H9 (cell line): Measurements from ENCODE around the gene SMYD5. TPM values are rescaled to one million over a fixed set of nuclear protein-coding genes. Genes with fewer than 3 reads are reported as not detected.

Experiments
- DNase-seq: peaks from one replicate; pipeline ENCODE4 v3.0.0-alpha.2; 2017
- H2AFZ ChIP-seq: one replicate; pipeline ENCODE4 v1.6.1; 2013; ENCODE audit warnings: mild to moderate bottlenecking, low read length, control low read depth, moderate library complexity
- H2AK5ac ChIP-seq: 2 replicates; pipeline ENCODE4 v1.6.1; 2013; ENCODE audit warnings: low read length, control low read depth, mixed read lengths; ENCODE audit not compliant: insufficient read length
- H2BK120ac ChIP-seq: one replicate; pipeline ENCODE4 v1.6.1; 2013; ENCODE audit warnings: low read depth, mild to moderate bottlenecking, low read length, control low read depth, inconsistent platforms; ENCODE audit not compliant: poor library complexity, severe bottlenecking
- H2BK12ac ChIP-seq: 2 replicates; pipeline ENCODE4 v1.6.1; 2013; ENCODE audit warnings: low read length, control low read depth, mixed read lengths, low read depth; ENCODE audit not compliant: insufficient read length
- H2BK15ac ChIP-seq: 2 replicates; pipeline ENCODE4 v1.6.1; 2013; ENCODE audit warnings: low read depth, low read length, control low read depth
- H2BK20ac ChIP-seq: one replicate; pipeline ENCODE4 v1.6.1; 2013; ENCODE audit warnings: low read depth, mild to moderate bottlenecking, low read length, control low read depth, inconsistent platforms; ENCODE audit not compliant: poor library complexity, severe bottlenecking
- H2BK5ac ChIP-seq: 2 replicates; pipeline ENCODE4 v1.6.1; 2013; ENCODE audit warnings: low read length, control low read depth, mixed read lengths; ENCODE audit not compliant: insufficient read length
- H3K14ac ChIP-seq: 2 replicates; pipeline ENCODE4 v1.6.1; 2013; ENCODE audit warnings: low read length, control low read depth; ENCODE audit not compliant: insufficient read depth
- H3K18ac ChIP-seq: 2 replicates; pipeline ENCODE4 v1.6.1; 2013; ENCODE audit warnings: low read depth, mild to moderate bottlenecking, mixed read lengths, low read length, control low read depth; ENCODE audit not compliant: insufficient read length
- H3K23ac ChIP-seq: 2 replicates; pipeline ENCODE4 v1.6.1; 2013; ENCODE audit warnings: low read length, control low read depth, mixed read lengths, low read depth; ENCODE audit not compliant: insufficient read length
- H3K23me2 ChIP-seq: 2 replicates; pipeline ENCODE4 v1.6.1; 2013; ENCODE audit warnings: low read depth, mild to moderate bottlenecking, mixed read lengths, low read length, control low read depth; ENCODE audit not compliant: insufficient read length, poor library complexity, severe bottlenecking
- H3K27ac ChIP-seq: 2 replicates; pipeline ENCODE4 v1.5.1; 2013; ENCODE audit warnings: low read length, control low read depth, mixed read lengths, low read depth; ENCODE audit not compliant: insufficient read length
- H3K27me3 ChIP-seq: 2 replicates; pipeline ENCODE4 v1.6.1; 2013; ENCODE audit warnings: low read length, control low read depth, inconsistent platforms; ENCODE audit not compliant: insufficient read depth
- H3K4ac ChIP-seq: 2 replicates; pipeline ENCODE4 v1.6.1; 2013; ENCODE audit warnings: low read depth, mild to moderate bottlenecking, control low read depth, inconsistent platforms, low read length, moderate library complexity
- H3K4me1 ChIP-seq: 2 replicates; pipeline ENCODE4 v1.6.1; 2013; ENCODE audit warnings: low read length, control low read depth, inconsistent platforms; ENCODE audit not compliant: insufficient read depth
- H3K4me2 ChIP-seq: 2 replicates; pipeline ENCODE4 v1.6.1; 2013; ENCODE audit warnings: low read length, control low read depth, mixed read lengths; ENCODE audit not compliant: insufficient read length, insufficient read depth
- H3K56ac ChIP-seq: 2 replicates; pipeline ENCODE4 v1.6.1; 2013; ENCODE audit warnings: low read depth, mild to moderate bottlenecking, mixed read lengths, low read length, control low read depth; ENCODE audit not compliant: insufficient read length
- H3K79me1 ChIP-seq: 2 replicates; pipeline ENCODE4 v1.6.1; 2013; ENCODE audit warnings: low read depth, mild to moderate bottlenecking, moderate library complexity, low read length, control low read depth, inconsistent platforms; ENCODE audit not compliant: insufficient read depth, poor library complexity, severe bottlenecking
- H3K79me2 ChIP-seq: 2 replicates; pipeline ENCODE4 v1.6.1; 2013; ENCODE audit warnings: low read length, control low read depth, inconsistent platforms; ENCODE audit not compliant: insufficient read depth
- H3K9ac ChIP-seq: 2 replicates; pipeline ENCODE4 v1.6.1; 2013; ENCODE audit warnings: low read length, control low read depth, mixed read lengths; ENCODE audit not compliant: insufficient read length; ENCODE audit errors: extremely low read depth
- H3K9me3 ChIP-seq: one replicate; pipeline ENCODE4 v1.6.1; 2013; ENCODE audit warnings: low read depth, low read length, inconsistent platforms; ENCODE audit not compliant: control insufficient read depth
- H3T11ph ChIP-seq: one replicate; pipeline ENCODE4 v1.6.1; 2013; ENCODE audit warnings: mild to moderate bottlenecking, low read length, control low read depth, inconsistent platforms
- H4K20me1 ChIP-seq: one replicate; pipeline ENCODE4 v1.6.1; 2013; ENCODE audit not compliant: control insufficient read depth, insufficient read length, insufficient read depth
- H4K5ac ChIP-seq: 2 replicates; pipeline ENCODE4 v1.6.1; 2013; ENCODE audit warnings: low read depth, mild to moderate bottlenecking, mixed read lengths, low read length, control low read depth; ENCODE audit not compliant: insufficient read length
- H4K8ac ChIP-seq: replicated peaks from 2 replicates; pipeline ENCODE4 v1.6.1; 2013; ENCODE audit warnings: low read length, control low read depth, mixed read lengths, low read depth; ENCODE audit not compliant: insufficient read length
- H4K91ac ChIP-seq: 2 replicates; pipeline ENCODE4 v1.6.1; 2013; ENCODE audit warnings: low read depth, mild to moderate bottlenecking, moderate library complexity, mixed read lengths, low read length, control low read depth; ENCODE audit not compliant: insufficient read length
- H3K27ac Mint-ChIP-seq, 3 experiments: 2 replicates in 2 of 3; 3 replicates in 1 of 3; pipeline ENCODE4 v1.8.0; 2020 to 2021; ENCODE audit warnings: mixed read lengths in 3 of 3, mild to moderate bottlenecking in 1 of 3, moderate library complexity in 1 of 3
- H3K27me3 Mint-ChIP-seq: 2 replicates; pipeline ENCODE4 v1.8.0; 2021; ENCODE audit warnings: low read depth, mild to moderate bottlenecking, moderate library complexity, mixed read lengths
- H3K36me3 Mint-ChIP-seq, 3 experiments: 2 replicates in 2 of 3; 3 replicates in 1 of 3; pipeline ENCODE4 v1.8.0; 2020 to 2021; ENCODE audit warnings: low read depth in 3 of 3, mixed read lengths in 3 of 3; ENCODE audit not compliant: insufficient read depth in 1 of 3
- H3K4me1 Mint-ChIP-seq, 2 experiments: 2 replicates each; pipeline ENCODE4 v1.8.0; 2020; ENCODE audit warnings: mixed read lengths in 2 of 2
- H3K4me3 Mint-ChIP-seq, 2 experiments: 2 replicates in 1 of 2; 3 replicates in 1 of 2; pipeline ENCODE4 v1.8.0; 2020 to 2021; ENCODE audit warnings: mild to moderate bottlenecking in 2 of 2, mixed read lengths in 2 of 2, moderate library complexity in 1 of 2
- H3K9me3 Mint-ChIP-seq, 2 experiments: 2 replicates in 1 of 2; 3 replicates in 1 of 2; pipeline ENCODE4 v1.8.0; 2020; ENCODE audit warnings: mild to moderate bottlenecking in 2 of 2, mixed read lengths in 2 of 2, moderate library complexity in 1 of 2
- WGBS: extraction: QIAGEN DNeasy Blood & Tissue Kit; methylation state at CpG from one replicate; pipeline ENCODE4 v1.1.7; 2013; ENCODE audit warnings: missing lambda C conversion rate, low lambda C conversion rate, mixed read lengths; ENCODE audit not compliant: insufficient read length; ENCODE audit errors: extremely low coverage; 5-methylcytosine and 5-hydroxymethylcytosine counted together
- total RNA-seq: library from RNA; stranded (reverse); gene quantifications from 2 replicates; pipeline ENCODE4 v1.2.1, GENCODE V29; 2021
- TF ChIP-seq, protein P1 (sequence below): fragments of 200-600 bp; sonication (generic); conservative IDR thresholded peaks from 3 replicates; pipeline ENCODE4 v1.8.0; 2021; ENCODE audit warnings: antibody characterized with exemption, mild to moderate bottlenecking

The SMYD5 gene
- total RNA-seq, 1 experiment from 2014 or later = 45.2 TPM

DNA sequence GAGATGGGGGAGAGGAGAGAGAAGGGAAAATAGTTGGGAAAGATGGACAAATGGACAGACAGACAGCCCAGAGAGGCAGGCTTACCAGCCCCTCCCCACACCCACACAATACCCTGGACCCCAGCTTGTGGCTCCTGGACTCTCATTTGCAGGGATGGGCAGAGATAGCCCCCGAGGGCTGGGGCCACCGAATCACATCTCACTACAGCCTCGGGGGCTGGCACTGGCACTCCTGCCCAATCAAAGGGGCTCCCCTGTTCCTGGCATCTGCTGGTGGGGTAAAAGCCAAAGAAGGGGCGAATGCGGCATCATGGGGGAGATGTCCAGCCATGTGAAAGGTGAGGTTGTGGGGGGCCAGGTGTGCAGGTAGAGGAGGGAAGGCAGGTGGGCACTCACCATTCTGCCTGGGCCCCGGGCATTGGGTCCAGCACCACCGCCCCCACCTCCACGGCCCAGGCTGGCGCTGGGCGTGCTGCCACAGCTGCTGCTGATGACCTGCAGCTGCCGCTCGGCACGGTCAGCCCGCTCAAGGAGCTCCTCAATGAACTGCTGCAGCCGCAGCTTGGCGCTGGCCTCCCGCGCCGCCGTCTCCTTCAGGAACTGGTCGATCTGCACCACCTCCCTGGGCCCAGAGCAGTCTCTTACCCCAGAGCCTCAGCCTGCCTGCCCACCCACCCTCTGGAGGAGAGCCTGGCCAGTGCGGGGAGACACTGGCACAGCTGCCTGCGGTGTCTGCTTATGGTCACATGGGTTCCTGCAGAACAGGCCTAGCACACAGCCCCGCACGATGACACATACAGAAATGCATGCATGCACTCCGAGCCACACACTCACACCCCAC, 52.2 kb downstream of the SMYD5 start:
- H4K8ac ChIP-seq = no peak overlapping the region
- H2BK120ac ChIP-seq = no peak overlapping the region
- H2AK5ac ChIP-seq = no peak overlapping the region
- H3K9me3 ChIP-seq = no peaks in the 10 kb centered on the region
- no peak overlapping the region for H3K23ac ChIP-seq
- TF ChIP-seq, protein P1, sequence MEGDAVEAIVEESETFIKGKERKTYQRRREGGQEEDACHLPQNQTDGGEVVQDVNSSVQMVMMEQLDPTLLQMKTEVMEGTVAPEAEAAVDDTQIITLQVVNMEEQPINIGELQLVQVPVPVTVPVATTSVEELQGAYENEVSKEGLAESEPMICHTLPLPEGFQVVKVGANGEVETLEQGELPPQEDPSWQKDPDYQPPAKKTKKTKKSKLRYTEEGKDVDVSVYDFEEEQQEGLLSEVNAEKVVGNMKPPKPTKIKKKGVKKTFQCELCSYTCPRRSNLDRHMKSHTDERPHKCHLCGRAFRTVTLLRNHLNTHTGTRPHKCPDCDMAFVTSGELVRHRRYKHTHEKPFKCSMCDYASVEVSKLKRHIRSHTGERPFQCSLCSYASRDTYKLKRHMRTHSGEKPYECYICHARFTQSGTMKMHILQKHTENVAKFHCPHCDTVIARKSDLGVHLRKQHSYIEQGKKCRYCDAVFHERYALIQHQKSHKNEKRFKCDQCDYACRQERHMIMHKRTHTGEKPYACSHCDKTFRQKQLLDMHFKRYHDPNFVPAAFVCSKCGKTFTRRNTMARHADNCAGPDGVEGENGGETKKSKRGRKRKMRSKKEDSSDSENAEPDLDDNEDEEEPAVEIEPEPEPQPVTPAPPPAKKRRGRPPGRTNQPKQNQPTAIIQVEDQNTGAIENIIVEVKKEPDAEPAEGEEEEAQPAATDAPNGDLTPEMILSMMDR = no peak
- H4K5ac ChIP-seq = no peak overlapping the region
- no peak for DNase-seq
- H3K18ac ChIP-seq = no peak overlapping the region
- H3K4me1 Mint-ChIP-seq = peaks cover 9 to 14% of the 10 kb centered on the region in 2 experiments
- H3K9ac ChIP-seq = no peak overlapping the region
- H3K27ac Mint-ChIP-seq = no peak overlapping the region
- no peak overlapping the region for H3K4me2 ChIP-seq
- H3K4me1 ChIP-seq = peaks cover 2% of the 10 kb centered on the region; the same call in 1 of the 2 replicates
- H3K79me2 ChIP-seq = no peaks in the 10 kb centered on the region
- H3K14ac ChIP-seq = no peak overlapping the region
- peaks cover 37% of the 10 kb centered on the region for H3K27me3 Mint-ChIP-seq
- no peak overlapping the region for H2BK5ac ChIP-seq
- no peak overlapping the region for H3K4ac ChIP-seq
- no peak overlapping the region for H3T11ph ChIP-seq
- no peak overlapping the region for H2BK12ac ChIP-seq
- no peak overlapping the region for H2AFZ ChIP-seq
- H3K36me3 Mint-ChIP-seq = peaks cover 4 to 25% (median 14%) of the 10 kb centered on the region in 3 experiments; a peak in 6 of 7 replicates
- no peak overlapping the region for H3K27ac ChIP-seq
- no peaks in the 10 kb centered on the region for H4K20me1 ChIP-seq
- no peaks in the 10 kb centered on the region for H3K79me1 ChIP-seq
- no peaks in the 10 kb centered on the region; the same call in 1 of the 2 replicates for H3K27me3 ChIP-seq
- no peak overlapping the region for H2BK15ac ChIP-seq
- no peak overlapping the region for H4K91ac ChIP-seq
- no peak overlapping the region; a peak in 1 of 5 replicates for H3K4me3 Mint-ChIP-seq
- no peaks in the 10 kb centered on the region for H3K9me3 Mint-ChIP-seq
- WGBS = no CpG with 5 or more reads among the region's 26 CpGs
- no peak overlapping the region for H3K56ac ChIP-seq
- peaks cover 9% of the 10 kb centered on the region for H3K23me2 ChIP-seq
- no peak overlapping the region for H2BK20ac ChIP-seq
